ENCODE data around the gene PLA2G4C. TPM values are rescaled to one million over a fixed set of nuclear protein-coding genes. Genes with fewer than 3 reads are reported as not detected.

PLA2G4C gene
- total and polyA plus RNA-seq, 7 donors: 0.60 to 18.5 (median 11.8) TPM

DNA sequence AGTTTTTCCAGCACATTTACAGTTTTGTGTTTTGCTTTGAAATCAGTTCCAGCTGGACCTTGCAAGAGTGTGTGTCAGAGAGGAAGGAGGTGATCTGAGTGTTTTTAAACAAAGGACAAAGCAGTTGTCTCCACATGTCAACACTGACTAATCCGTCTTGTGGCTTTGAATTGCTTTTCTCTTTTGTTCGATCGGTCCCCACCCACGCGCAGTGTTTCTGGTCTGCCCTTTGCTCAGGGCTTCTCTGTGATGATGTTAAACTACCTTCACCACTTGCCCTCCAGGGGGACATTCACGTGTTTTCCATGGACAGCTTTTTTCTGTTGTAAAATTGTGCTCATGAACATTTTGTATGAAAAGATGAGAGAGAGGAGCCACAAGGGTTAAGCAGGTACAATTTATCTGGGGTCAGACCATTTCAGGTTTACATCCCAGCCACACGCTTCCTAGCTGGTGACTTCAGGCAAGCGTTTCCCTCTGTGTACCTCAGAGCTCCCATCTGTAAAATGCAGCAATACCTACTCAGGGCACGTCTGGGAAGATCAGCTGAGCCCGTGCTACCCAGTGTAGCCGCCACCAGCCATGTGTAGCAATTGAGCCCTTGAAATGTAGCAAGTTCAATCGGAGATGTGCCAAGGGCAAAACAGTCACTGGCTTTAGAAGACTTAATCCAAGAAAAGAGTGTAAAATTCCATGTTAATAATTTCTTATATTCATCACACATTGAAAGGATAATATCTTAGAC lies 13.5 kb upstream of the PLA2G4C start:
- H3K4me1 ChIP-seq: no peaks in the 10 kb centered on the region
- H3K27ac ChIP-seq: peak overlapping the region in 1 of 4 donors; percentile 27
- DNase-seq: no peak
- H3K36me3 ChIP-seq: peaks cover 0 to 3% (median 0%) of the 10 kb centered on the region in 4 donors
- H3K4me3 ChIP-seq: no peak overlapping the region
- WGBS, 2 donors: 54 to 75% methylated on average over 12 of the region's 12 CpGs
- TF ChIP-seq CTCF (IDR thresholded peaks at IDR 0.05): no peak
- intact Hi-C loops (cut with DNase I): no loop called here
- no peaks in the 10 kb centered on the region for H3K27me3 ChIP-seq
- H3K9me3 ChIP-seq: no peaks in the 10 kb centered on the region

DNA sequence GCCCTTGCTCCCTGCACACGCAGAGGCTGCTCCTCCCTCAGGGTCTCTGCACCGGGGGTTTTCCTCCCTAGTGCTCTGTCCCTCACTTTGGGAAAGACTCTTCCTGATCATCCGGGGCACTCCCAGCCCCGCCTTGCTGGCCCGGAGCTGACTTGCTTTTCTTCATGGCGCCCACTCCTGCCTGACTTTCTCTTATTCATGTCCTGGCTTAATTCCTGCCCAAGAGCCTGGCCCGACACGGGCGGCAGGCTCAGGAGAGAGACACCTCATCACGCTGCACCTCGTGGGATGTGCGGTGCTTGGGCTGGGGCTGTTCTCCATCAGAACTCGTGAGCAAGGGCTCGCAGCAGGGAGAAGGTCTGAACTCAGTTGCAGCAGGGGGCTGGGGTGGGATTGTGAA lies 11.8 kb upstream of the PLA2G4C start:
- no peaks in the 10 kb centered on the region for H3K27me3 ChIP-seq
- intact Hi-C loops (cut with DNase I): no loop called here
- no peak for DNase-seq
- H3K36me3 ChIP-seq: peaks cover 0 to 3% (median 0%) of the 10 kb centered on the region in 4 donors
- H3K4me1 ChIP-seq: no peaks in the 10 kb centered on the region
- peak overlapping the region in 1 of 4 donors; percentile 27 for H3K27ac ChIP-seq
- TF ChIP-seq POLR2AphosphoS5 (IDR thresholded peaks at IDR 0.05) (no peak), CTCF (IDR thresholded peaks at IDR 0.05) (no peak), POLR2A (IDR thresholded peaks at IDR 0.05) (no peak), EP300 (IDR thresholded peaks at IDR 0.05) (no peak)
- no peaks in the 10 kb centered on the region for H3K9me3 ChIP-seq
- no peak overlapping the region for H3K4me3 ChIP-seq
- WGBS, 2 donors: 83 to 88% methylated on average over 14 of the region's 14 CpGs

DNA sequence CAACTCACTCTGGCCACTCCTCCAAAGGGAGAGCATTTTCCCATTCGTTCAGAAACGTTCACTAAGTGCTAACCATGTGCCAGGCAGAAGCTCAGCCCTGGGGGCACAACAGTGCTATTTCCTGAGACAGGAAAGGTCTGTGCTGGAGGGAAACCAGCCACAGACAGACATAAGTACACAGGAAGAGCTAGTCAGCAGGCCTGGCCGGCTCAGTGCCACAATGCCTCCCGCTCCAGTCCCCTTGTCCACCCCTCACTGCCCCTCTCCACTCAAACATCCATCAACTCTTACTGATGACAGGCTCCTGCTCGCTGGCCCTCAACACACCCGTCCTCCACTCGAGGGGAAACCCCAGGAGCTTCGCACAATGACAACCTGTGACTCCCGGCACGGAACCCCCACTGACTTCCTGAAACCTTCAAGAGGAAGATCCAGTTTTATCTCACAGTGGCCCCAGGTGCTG lies 11.3 kb upstream of the PLA2G4C start:
- TF ChIP-seq POLR2A (IDR thresholded peaks at IDR 0.05) (no peak), CTCF (IDR thresholded peaks at IDR 0.05) (no peak), EP300 (IDR thresholded peaks at IDR 0.05) (no peak), POLR2AphosphoS5 (IDR thresholded peaks at IDR 0.05) (no peak)
- Histone ChIP-seq H3K9me3 (no peaks in the 10 kb centered on the region), H3K27ac (peak overlapping the region in 1 of 4 donors; percentile 27), H3K4me3 (no peak overlapping the region), H3K4me1 (no peaks in the 10 kb centered on the region), H3K36me3 (peaks cover 0 to 3% (median 0%) of the 10 kb centered on the region in 4 donors), H3K27me3 (no peaks in the 10 kb centered on the region)
- intact Hi-C loops (cut with DNase I): no loop called here
- DNase-seq: no peak
- WGBS, 2 donors: 56 to 87% methylated on average over 10 of the region's 10 CpGs

DNA sequence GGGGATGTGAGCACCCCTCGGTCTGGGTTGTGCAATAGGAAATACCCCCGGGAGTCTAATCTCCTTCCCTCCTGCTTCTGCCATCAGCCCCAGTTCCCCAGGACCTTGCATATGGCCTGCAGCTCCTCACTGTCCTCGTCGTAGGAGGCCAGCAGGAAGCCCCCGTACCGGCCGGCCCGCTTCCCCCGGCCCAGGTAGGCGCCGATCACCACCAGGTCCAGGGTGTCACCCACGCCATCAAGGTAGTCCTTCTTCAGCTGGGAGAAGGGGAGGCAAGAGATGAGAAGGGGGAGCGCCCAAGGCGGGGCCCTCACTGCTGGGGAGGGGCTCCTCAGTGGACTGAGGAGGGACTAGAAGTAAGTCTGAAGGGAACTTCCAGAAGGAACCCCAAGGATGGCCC lies 10.4 kb upstream of the PLA2G4C start:
- Histone ChIP-seq H3K4me1 (no peaks in the 10 kb centered on the region), H3K9me3 (no peaks in the 10 kb centered on the region), H3K27ac (no peak overlapping the region), H3K4me3 (no peak overlapping the region), H3K36me3 (peaks cover 0 to 3% (median 0%) of the 10 kb centered on the region in 4 donors), H3K27me3 (no peaks in the 10 kb centered on the region)
- WGBS, 2 donors: 95 to 96% methylated on average over 14 of the region's 14 CpGs
- intact Hi-C loops (cut with DNase I): no loop called here
- DNase-seq: no peak
- TF ChIP-seq CTCF (IDR thresholded peaks at IDR 0.05) (no peak), EP300 (IDR thresholded peaks at IDR 0.05) (no peak), POLR2A (IDR thresholded peaks at IDR 0.05) (no peak), POLR2AphosphoS5 (IDR thresholded peaks at IDR 0.05) (no peak)

- 95 to 98% methylated on average over 2 of the region's 2 CpGs for WGBS, 2 donors
- H3K27me3 ChIP-seq: no peaks in the 10 kb centered on the region
- no peaks in the 10 kb centered on the region for H3K4me1 ChIP-seq
- H3K4me3 ChIP-seq: no peak overlapping the region
- intact Hi-C loops (cut with DNase I): no loop called here
- TF ChIP-seq CTCF (IDR thresholded peaks at IDR 0.05) (no peak), POLR2A (IDR thresholded peaks at IDR 0.05) (no peak), POLR2AphosphoS5 (IDR thresholded peaks at IDR 0.05) (no peak), EP300 (IDR thresholded peaks at IDR 0.05) (no peak)
- no peaks in the 10 kb centered on the region for H3K9me3 ChIP-seq
- H3K27ac ChIP-seq: no peak overlapping the region
- peaks cover 0 to 3% (median 0%) of the 10 kb centered on the region in 4 donors for H3K36me3 ChIP-seq
- DNase-seq: no peak
Observed at GRCh38 chr19:48120505-48120904, 9.9 kb upstream of the PLA2G4C start.
